DMS153 treated with DMSO at 0.1 percent for 48 hours (cell line): ENCODE data around the gene PON2.
A peak's percentile ranks its signal among the peaks of the same experiment; 100 is the strongest.

ENCODE experiments used
- DNase-seq: peaks from one replicate; lab custom pipeline; 2025; ENCODE audit not compliant: unreplicated experiment; lab: John Stamatoyannopoulos, UW

Gene PON2

GRCh38 chr7:95446618-95447017, 11.8 kb upstream of the PON2 start:
- no peak for DNase-seq

GRCh38 chr7:95444796-95445195, 10.0 kb upstream of the PON2 start:
- no peak for DNase-seq

GRCh38 chr7:95441042-95441823, 6.4 kb upstream of the PON2 start:
- DNase-seq = no peak

- no peak for DNase-seq
Measured at GRCh38 chr7:95440394-95441038, 5.7 kb upstream of the PON2 start.

DNA sequence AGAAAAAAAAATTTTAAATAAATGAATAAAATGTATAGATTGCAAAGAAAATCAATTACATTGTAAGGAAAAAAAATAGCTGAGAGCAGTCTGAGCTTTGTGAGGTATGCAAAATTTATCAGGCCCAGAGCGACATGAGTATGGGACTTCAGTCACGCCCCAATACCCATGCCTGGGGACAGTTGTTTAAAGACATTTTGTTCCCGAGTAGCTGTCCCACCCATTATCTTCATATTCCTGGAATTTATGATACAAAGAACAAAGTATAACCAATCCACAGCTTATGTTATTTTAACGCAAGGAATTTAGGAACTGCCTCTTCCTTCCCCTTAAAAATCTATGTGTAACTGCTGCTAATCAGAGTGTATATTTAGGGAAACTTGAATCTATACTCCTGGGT, 1.6 kb upstream of the PON2 start:
- DNase-seq = no peak

DNA sequence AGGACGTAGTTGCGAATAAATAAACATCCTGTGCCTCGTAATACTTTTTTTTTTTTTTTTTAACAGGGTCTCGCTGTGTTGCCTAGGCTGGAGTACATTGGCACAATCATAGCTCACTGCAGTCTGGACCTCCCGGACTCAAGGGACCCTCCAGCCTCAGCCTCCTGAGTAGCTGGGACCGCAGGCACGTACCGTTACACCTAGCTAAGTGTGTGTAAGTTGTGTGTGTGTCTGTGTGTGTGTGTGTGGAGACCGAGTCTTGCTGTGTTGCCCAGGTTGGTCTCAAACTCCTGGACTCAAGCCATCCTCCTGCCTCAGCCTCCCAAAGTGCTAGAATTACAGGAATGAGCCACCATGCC, 573 bp upstream of the PON2 start:
- no peak for DNase-seq

DNA sequence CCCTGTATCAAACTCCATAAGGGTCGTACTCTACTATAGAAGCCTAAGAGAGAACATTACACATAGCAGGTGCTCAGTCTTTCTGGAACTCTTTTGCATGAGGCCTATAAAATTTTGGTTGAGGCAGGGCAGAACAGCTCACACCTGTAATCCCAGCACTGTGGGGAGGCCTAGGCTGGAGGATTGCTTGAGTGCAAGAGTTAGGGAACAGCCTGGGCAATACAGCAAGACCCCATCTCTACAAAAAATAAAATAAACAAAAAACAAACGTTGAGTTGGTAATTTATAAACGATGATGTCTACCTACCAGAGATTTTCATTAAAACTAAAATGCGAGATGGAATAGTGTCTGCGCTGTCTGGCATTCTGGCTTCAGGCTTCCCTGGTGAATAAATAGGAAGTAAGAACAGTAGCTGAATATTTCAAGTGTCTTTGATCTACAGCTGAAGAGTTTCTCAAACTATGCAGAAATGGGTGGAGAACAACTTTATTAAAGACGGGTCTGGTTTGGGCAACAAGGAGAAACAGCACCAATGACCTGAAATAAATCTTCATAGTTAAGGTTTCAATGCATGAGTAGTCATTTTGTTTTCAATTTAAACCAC, 774 bp downstream of the PON2 start:
- DNase-seq = no peak

DNA sequence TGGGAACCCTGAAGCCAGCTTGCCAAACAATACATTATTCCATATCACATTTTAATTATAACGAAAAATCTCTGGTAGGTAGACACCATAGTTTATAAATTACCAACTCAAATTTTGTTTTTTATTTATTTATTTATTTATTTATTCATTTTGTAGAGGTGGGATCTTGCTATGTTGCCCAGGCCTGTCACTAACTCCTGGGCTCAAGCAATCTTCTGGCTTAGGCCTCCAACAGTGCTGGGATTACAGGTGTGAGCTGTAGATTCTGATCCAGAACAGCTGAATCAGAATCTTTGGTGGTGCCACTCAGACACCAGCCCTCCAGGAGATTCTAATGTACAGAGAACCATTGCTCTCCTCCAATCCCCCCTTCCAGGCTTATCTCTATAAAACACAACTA, 1.7 kb downstream of the PON2 start:
- DNase-seq = no peak

GRCh38 chr7:95432606-95433005, 2.2 kb downstream of the PON2 start:
- DNase-seq = no peak

GRCh38 chr7:95430864-95431263, 4.0 kb downstream of the PON2 start:
- DNase-seq = no peak

DNA sequence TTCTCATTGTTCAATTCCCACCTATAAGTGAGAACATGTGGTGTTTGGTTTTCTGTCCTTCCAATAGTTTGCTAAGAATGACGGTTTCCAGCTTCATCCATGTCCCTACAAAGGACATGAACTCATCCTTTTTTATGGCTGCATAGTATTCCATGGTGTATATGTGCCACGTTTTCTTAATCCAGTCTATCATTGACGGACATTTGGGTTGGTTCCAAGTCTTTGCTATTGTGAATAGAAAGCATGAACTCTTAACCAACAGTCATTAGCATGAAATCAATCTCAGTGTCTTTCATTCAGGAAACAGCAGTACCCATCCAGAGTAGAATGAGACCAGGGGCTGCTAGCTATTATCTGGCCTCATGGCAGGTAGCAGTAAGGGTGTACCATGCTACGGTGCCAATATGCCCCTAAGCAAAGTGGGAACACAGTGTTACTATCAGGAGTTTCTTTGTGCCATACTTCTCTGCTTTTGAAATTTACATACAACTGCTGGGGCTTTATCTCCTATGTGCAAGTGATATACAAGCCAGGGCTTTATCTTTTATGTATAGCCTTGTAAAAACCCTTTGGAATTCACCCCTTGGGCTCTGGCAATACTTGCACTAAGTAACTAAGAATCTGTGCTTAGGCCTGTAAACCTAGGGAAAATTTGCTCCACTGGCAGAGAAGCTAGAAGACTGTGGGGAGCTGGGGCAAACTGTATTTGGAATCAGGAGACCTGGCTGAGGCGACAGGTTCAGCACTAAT, 5.4 kb downstream of the PON2 start:
- DNase-seq = no peak

GRCh38 chr7:95427914-95428516, 6.8 kb downstream of the PON2 start:
- no peak for DNase-seq

DNA sequence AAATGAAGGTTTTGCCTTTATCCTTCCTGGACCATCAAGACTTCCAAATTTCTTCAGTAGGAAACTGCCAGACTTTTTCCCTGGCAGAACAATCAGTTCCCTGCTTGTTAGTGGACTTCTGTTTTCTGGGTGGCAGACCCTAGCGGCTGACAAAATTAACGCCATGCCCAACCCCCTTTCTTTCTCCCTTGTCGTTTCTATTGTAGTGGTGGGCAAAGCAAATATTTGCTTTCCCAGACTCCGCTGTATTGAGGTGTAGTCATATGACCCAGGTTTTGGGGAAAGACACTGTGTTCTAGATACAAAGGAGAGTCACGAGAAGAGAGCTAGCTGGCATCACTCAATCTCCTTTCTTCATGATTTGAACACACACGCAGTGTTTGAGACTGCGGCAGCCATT, 7.7 kb downstream of the PON2 start:
- no peak for DNase-seq

- no peak for DNase-seq
Measured at GRCh38 chr7:95425694-95426093, 9.1 kb downstream of the PON2 start.

- DNase-seq = no peak
Measured at GRCh38 chr7:95424716-95425115, 10.1 kb downstream of the PON2 start.

- DNase-seq = no peak
Measured at GRCh38 chr7:95421847-95422444, 12.9 kb downstream of the PON2 start.

GRCh38 chr7:95421000-95421846, 13.6 kb downstream of the PON2 start:
- DNase-seq = peak; percentile 35

GRCh38 chr7:95412075-95412474, 22.8 kb downstream of the PON2 start:
- no peak for DNase-seq

GRCh38 chr7:95411666-95412065, 23.2 kb downstream of the PON2 start:
- DNase-seq = no peak

DNA sequence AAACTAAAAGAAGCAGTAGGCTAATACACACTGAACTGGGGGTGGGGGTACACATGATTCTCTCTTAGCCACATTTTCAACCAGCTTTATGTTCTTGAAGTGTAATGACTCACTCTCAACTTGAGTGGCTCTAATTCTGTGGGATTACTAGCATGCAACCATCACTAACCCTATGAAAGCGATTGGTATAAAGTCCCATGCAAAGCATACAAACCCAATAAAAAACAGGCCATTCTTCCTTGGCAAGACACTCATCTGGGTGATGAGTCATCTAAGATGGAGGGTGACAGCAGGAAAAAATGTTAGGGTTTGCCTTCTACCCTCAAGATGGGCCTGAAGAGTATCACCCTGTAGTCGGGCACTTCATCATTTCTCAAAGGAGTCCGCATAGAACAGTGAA, 23.8 kb downstream of the PON2 start:
- no peak for DNase-seq
